GM19463 (cell line): ENCODE data around the gene SIRPB1.
"Not testable (repeated sequence)": the region's sequence is repeated elsewhere in the genome, so short reads cannot be mapped to it uniquely, and the experiment has no call there.

Source experiments
- ATAC-seq: cut with Tn5 transposase; IDR thresholded peaks from one replicate; pipeline ENCODE4 v1.9.1; 2021; ENCODE audit warnings: mild to moderate bottlenecking, moderate library complexity; ENCODE audit not compliant: unreplicated experiment

The SIRPB1 gene

DNA sequence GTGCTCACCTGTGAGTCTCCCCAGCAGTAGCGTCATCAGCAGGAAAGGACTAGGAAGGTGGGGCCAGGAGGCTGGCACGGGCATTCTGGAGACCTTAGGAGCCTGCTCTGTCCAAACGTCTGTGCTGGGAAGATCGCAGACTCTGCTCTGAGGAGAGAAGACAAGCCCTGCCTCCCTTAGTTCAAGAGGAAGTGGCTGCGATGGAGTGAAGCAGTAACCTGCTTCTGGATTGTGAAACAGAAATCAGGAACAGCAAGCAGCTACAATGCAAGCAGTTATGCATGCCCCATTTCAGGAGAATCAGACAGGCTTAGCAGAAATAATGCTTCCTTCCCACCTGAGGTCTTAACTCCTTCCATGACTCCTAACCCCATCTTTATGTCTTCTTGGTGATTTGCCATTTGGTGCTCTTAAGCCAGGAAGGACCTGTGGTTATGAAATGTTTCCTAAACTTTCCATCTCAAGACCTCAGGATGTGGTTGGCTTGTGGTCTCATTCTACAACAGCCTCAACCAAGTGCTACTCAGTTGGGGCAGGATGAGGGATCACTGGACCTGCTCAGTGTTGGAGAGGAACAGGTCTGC lies at the start of gene SIRPB1:
SIRPB1 (minus strand) TSS at position 149 of the 584 bp plus-strand sequence; CDS start at position 84, 65 bp downstream.
- ATAC-seq = no peak

DNA sequence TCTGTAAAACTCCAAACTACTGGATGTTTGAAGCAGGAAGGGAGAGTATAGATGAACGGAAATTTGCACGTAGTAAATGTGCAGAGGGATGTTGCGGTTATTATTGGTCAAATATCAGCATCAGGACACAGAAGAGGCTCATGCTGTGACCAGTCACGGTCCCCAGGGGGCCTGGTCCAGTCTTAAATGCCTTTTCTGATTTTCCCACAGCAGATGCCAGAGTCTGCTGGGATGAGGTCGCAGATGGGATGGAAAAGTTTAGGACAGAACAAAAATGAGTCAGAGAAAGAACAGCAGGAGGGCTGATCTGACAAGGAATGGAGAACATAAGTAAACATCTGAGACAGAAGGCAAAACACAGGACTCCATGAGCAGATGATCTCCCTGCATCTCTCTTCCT lies 49.5 kb upstream of the SIRPB1 start:
- no peak for ATAC-seq

DNA sequence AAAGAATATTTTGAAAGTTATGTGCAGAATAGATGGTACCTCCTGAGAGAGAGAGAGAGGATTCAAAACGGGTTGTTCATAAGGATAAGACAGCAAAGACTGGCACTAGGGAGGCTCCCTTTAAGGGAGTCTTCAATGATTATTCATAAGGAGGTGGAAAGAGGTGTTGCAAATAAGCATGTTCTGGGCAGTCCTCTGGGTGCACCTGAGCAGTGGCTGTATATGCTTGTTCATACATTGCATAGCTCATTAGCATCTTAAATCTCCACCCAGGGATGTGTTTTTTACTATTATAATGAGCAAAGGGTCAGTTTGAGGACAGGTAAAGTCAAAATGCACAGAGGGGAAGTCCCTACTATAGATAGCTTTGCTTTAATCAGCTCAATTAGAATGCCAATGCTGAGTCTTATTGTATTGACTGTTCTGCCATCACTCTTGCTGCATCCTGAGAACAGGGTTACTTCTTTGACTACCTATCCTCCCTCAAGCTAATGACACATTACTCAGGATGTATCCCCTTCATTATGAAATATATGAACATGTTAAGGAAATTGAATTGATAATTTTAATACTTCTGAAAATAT lies 47.8 kb upstream of the SIRPB1 start:
- ATAC-seq = no peak

DNA sequence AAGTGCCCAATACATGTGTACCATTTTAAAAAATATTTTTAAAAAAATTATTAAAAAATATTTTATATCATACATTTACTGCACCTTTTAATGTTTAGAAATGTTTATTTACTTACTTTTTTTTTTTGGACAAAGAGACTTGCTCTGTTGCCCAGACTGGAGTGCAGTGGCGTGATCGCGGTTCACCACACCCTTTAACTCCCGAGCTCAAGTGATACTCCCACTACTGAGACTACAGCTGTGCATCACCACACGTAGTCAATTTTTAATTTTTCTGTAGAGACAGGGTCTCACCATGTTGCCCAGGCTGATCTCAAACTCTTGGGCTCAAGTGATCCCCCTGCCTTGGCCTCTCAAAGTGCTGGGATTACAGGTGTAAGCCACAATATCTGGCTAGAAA lies 47.0 kb upstream of the SIRPB1 start:
- no peak for ATAC-seq

DNA sequence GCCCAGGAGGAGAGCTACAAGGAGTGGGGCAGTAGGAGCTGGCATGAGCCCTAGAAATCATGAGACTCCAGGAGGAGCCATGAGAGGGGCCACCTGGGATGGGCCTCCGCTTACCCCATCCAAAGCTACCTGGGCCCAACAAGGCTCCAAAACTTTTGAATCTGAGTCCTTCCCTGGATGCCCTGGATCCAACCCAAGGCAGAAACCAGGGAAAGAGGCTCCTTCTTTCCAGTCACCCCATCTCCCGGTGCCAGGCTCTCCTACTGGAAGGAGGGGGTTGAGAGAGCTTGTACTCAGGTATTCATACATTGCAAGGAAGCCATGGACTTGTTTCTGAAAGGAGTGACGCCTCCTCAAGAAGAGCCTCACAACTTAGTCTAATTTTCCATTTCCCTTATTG lies 45.5 kb upstream of the SIRPB1 start:
- ATAC-seq = no peak

DNA sequence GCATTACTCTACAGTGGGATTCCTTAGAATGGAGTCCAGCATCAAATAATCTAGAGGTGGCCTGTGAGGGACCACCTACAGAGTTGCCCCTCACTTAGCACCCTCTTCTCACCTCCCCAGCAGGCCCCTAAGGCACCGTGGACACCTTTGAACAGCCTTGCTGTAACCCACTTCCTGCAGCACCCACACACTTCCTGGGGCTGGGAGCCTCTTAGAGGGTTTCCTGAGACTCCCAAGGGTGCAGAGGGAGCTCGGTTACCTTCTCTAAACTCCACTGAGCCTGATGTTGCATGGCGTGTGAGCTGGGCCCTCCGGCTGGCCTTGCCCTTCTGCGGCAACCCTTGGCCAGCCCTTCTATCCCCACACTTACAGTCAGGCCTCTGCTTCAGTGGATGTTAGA lies 45.1 kb upstream of the SIRPB1 start:
- no peak for ATAC-seq

DNA sequence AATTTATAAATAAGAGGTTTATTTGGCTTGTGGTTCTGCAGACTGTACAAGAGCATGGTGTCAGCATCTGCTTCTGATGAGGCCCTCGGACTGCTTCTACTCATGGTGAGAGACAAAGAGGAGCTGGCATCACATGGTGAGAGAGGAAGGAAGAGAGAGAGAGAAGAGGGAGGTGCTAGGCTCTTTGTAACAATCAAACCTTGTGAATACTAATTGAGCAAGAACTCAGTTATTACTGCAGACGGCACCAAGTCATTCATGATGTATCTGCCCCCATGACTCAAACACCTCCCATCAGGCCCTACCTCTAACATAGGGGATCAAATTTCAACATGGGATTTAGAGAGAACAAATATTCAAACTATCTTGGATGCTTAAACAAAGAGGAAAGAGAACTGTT lies 44.1 kb upstream of the SIRPB1 start:
- no peak for ATAC-seq

DNA sequence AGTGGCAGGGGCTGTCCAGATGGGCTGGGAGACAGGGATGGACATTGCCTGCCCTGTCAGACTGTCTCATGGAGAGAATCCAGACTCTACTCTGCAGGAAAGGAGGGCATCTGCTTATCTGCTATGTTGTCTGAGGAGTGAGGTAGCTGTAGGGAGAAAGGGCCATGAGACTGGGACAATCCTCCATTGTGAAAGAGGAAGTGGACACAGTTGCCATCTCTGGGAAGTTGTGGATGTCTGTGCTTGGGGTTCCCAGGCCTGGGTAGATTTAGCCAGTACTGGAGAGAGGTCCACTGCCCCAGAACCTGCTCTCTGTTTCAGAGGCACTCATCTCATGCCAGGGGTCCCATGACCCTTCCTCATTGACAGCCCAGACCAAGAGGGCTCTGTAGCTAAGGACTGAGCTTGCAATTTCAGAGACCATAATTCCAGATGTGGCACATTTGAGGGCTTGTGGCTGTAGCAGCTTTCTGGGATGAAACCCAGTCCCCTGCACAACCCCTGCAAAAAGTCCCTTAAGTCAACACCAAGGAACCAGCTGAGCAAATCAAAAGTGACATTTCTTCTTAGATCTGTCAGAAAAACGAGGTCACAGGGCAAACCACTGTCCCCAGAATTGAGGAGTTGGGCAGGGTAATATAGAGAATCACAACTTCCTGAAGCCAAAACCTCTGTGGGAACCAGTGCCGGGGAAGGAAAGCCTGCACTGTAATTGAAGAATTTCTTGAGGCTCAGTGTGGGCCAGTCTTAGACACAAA lies 41.9 kb upstream of the SIRPB1 start:
- no peak for ATAC-seq

DNA sequence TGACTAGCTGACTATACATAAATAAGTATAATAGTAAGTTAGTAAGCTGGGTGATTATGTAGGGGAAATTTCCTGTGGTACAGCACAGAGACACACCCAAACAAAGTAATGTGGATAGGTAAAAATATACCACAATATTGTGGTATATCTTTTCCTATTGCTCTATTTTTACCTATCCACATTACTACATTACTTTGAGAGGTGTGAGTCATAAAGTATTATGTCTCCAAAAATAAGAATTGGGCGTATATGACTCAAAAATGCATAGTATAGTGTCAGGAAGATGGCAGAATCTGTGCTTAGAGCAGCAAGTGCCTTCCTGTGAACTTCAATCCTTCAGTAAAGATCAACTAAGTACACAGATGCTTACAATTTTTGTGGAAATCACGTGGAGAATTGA lies 40.4 kb upstream of the SIRPB1 start:
- ATAC-seq = no peak

DNA sequence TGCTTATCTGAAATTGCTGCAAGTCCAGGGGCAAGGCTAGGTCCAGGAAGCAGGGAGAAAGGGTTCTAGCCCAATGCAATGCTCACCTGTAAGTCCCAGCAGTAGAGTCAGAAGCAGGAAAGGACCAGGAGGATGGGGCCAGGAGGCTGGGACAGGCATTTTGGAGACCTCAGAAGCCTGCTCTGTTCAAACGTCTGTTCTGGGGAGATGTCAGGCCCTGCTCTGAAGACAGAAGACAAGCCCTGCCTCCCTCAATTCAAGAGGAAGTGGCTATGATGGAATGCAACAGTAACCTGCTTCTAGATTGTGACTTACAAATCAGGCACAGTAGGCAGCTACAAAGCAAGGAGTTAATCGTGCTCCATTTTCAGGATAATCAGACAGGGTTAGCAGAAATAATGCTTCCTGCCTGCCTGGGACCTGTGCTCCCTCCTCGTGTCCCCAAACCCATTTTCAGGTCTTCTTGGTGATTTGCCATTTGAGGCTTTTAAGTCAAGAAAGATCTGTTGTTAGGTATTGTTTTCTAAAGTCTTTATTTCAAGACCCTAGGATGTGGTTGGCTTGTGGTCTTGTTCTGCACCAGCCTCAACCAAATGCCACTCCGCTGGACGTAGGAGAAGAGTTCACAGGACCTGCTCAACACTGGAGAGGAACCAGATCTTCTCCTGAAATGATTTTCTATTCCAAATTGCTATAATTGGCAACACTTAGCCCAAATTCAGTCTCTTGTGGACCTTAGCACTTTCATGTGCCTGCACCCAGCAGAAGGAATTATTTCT lies 37.9 kb upstream of the SIRPB1 start, which contains the start of gene SIRPG:
SIRPG (minus strand) TSS at position 224 of the 779 bp plus-strand sequence; CDS start at position 159, 65 bp downstream.
- no peak for ATAC-seq

DNA sequence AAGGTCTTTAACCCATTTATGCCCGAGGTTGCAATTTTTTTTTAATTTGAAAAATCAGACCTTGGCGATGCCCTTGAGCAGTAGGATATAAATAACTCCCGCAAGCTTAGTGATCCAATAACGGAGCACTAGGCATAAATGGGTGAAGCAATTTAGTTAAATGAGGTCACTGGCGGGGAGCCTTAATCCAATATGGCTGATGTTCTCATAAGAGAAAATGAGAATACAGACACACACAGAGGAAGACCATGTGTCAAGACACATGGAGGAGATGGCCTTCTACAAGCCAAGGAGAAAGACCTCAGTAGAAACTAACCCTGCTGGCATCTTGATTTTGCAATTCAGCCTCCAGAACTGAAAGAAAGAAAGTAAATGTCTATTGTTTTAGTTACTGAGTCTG lies 37.0 kb upstream of the SIRPB1 start:
- no peak for ATAC-seq

DNA sequence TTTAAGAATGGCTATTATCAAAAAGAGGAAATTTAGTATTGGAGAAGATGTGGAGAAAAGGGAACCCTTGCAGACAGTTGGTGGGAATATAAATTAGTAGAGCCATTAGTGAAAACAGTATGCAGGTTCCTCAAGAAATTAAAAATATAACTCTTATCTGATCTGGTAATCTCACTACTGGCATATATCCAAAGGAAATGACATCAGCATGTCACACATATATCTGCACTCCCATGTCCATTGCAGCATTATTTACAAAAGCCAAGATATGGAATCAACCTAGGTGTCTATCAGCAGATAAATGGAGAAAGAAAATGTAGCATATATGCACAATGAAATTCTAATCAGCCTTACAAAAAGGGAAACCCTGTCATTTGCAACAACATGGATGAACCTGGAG lies 35.2 kb upstream of the SIRPB1 start:
- ATAC-seq = no peak

DNA sequence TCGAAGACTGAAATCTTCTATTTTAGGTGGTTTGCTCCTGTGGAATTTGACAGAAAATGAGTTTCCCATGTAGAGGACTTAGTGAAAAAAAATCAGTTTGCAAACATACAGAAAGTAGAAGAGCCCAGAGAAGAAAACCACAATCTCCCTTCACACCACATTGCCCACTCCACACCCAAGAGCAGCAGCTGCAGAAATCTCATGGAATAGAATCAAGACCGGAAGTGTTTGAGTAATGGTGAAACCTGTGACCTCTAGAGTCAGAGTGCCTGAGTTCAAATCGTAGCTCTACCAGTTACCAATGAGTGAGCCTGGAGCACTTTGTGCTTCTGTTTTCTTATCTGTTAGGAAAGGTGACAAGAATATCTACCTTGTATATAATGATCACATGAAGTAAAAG lies 33.2 kb upstream of the SIRPB1 start:
- ATAC-seq = no peak

DNA sequence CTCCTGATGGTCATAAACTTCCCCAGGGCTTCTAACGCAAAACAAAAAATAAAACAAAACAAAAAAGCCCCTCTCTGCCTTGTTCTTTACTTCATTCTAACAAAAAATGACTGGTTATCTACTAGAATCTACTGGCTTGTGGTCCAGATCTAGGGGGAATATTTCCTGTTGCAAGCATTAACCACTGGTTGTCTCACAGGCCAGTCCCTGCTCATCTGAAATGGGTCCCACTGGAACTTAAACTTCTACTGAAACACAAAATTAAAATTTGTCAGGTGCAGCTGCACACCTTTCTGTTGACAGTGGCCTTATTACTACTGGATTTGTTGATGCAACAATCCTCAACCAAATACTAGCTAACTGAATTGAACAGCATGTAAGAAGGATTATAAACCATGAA lies 32.3 kb upstream of the SIRPB1 start:
- no peak for ATAC-seq

DNA sequence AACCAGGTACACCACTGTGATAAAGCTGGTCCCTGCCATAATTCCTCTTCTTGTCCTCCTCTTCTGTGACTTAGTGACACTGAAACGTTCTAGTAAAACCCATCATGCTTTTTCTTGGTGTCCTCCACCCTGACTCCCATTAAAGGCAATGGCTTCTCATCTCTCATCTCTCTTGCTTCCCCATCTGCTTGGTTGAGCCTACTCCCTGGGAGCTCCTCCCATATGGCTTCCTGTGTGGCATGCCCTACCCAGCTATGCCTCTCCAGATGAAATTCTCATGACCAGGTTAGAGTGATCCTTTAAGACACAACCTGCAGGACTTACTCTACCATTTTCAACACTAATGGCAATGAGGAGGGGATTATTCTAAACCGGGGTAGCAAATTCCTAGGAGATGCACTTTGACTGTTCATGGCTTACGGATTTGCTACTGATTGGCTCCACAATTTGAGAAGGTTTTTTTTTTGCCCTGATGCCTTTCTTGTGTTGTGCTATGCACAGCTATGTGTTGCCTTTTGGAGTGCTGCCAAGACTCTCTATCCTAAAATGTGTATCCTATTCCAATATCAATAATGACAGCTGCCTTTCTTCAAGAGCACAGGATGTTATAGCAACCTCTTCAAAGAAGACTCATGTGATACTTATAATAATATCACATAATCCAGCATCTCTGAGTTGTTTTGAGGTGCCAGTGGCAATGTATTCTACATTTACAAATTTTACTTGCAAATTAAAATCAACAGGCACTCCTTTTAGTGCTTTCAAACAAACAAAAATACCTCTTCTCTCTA lies 31.7 kb upstream of the SIRPB1 start:
- ATAC-seq = no peak

DNA sequence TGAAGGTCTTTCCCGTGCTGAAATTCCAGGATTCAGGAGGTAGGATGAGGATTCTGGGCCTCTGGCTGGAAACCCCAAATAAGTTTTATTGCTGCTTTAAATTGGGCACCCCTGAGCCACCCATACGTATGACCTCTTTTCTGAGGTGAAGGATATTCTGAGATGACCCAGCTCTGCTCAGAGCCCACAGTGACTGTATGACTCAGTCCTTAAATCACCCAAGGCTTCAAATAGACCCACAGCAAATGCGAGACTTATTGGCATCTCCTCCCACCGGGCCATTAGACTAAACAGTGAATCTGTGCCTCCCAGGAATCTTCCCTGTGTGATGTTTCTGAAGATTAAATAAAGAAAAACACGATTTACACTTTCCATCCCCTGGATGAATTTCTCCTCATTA lies 28.3 kb upstream of the SIRPB1 start:
- no peak for ATAC-seq

DNA sequence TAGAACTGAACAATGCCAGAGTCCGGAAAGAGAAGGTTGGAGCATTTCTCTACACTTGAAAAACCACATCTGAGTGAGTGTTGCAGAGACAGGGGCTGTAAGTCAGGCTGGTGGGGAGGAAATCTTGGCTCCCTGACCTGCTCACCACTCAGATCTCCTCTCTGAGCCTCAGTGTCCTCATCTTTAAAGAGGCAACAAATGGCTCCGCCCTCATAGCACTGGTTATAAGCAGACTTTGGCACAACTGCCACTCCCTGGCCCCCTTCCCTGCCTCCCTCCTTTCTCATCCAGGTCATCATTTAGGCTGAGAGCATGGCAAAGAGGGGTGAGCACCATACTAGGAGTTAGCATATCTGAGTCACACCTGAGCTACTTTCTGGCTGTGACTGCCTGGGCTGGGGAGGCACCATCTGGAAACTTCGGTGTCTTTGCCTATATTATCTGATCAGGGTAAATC lies 27.2 kb upstream of the SIRPB1 start:
- no peak for ATAC-seq

DNA sequence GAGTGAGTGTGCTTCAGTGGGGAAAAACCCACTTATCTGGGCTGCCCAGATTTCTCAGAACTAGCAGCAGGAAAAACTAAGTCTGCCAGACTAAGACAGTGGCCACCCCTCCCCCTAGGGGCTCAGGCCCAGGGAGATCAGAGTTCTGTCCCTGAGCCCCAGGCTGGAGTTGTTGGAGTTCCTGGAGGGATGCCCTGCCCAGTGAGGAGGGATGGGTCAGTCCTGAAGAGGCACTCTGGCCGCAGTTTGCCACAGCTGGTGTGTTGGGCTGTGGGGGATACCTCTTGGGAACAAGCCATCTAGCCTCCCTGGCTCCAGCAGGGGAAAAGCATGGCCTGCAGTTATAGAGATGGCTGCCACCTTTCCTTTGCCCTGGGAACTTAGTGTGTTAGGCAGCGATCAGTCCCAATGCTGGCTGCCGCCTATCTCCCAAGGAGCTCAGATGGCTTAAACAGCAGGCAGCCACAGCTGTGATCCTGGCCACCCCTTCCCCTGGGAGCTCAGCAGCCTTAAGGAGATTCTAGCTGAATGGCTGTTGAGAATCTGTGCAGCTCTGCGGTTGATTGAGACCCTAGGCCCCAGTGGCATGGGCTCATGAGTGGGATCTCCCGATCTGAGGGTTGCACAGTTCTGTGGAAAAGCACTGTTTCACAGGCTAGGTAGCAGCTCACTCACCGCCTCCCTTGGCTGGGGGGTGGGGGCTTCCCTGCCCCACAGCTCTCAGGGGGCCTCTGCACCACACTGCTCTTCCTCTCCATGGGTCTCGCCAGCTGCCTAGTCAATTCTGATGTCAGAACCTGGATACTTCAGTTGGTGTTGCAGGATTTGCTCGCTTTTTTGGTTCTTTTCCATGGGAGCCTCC lies 24.5 kb upstream of the SIRPB1 start:
- ATAC-seq = no peak

DNA sequence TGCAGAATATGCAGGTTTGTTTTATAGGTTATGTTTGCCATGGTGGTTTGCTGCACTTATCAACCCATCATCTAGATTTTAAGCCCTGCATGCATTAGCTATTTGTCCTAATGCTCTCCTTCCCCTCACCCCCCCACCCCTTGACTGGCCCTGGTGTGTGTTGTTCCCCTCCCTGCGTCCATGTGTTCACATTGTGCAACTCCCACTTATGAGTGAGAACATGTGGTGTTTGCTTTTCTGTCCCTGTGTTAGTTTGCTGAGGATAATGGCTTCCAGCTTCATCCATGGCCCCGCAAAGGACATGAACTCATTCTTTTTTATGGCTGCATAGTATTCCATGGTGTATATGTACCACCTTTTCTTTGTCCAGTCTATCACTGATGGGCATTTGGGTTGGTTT lies 18.8 kb upstream of the SIRPB1 start:
- ATAC-seq = not testable (repeated sequence)

DNA sequence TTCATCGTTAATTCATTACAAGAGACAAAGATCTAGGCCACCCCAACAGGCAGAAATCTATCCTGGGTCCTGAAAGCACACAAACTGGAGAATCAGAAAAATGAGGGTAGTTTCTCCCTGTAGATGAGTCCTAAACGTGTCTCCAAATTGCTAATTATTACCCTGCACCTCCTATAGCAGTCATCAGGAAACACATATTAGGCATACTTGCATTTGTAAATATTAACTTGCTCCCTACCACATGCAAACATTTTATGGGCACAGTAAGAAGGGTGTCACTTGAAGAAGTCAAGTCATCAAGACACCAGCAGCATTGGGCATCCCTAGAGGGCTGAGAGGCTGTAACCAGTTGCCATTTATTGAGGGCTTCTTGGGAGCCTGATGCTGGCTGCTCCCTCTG lies 17.9 kb upstream of the SIRPB1 start:
- ATAC-seq = no peak
